GM19351 (cell line): ENCODE results near the gene TMEM170B.

Experiments used
- ATAC-seq: cut with Tn5 transposase; IDR thresholded peaks from one replicate; pipeline ENCODE4 v1.9.1; 2021; ENCODE audit warnings: mild to moderate bottlenecking, moderate library complexity; ENCODE audit not compliant: unreplicated experiment

The TMEM170B gene

DNA sequence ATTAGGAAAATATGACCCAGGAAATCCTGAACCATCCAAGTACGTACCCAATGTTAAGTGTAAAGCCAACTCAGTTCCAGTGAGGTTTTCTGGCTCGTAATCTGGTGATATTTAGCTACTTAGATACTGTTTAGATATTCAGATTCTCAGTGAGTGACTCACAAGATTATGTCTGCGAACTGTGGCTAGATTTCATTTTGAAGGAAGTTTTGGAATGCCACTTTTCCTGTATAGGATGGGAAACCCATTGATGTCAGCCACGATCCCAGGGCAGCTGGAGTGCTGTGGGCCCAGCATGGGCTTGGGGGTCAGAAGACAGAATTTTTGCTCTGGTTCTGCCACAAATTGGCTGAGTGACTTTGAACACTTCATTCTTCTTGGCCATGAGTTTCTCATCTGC, 76.3 kb downstream of the TMEM170B start:
- ATAC-seq, result no peak

DNA sequence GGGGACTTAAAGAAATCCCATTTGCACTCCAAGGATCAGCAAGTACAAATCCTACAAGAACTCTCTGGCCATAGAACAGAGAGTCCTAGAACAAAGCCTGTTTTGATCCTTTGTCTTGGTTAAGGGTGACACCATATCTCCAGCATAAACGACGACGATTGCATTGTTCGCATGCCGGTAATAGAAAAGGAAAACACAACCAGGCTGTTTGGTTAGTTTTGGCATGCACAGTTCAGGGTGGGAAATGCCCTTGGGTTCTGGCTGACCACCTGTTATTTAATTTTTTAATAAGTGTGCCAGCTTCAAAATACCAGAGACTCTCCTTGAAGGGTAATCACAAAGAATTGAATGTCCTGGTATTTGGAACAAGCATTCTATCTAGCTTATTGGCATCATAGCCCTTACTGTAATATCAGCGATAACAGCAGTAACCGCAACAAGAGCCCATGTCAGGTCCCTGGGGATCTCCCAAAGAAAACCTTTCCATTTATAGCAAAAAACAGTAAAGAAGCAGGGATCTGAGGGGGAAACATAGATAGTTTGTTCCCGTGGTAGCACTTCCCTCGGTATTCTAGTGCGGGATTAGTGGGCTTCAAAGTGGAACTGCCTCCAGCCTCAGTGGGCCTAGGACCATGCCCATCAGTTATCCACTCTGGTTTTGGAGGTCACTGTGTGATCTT, 77.1 kb downstream of the TMEM170B start:
- ATAC-seq, result no peak

GRCh38 chr6:11615214-11615602, 77.7 kb downstream of the TMEM170B start:
- ATAC-seq, result no peak

DNA sequence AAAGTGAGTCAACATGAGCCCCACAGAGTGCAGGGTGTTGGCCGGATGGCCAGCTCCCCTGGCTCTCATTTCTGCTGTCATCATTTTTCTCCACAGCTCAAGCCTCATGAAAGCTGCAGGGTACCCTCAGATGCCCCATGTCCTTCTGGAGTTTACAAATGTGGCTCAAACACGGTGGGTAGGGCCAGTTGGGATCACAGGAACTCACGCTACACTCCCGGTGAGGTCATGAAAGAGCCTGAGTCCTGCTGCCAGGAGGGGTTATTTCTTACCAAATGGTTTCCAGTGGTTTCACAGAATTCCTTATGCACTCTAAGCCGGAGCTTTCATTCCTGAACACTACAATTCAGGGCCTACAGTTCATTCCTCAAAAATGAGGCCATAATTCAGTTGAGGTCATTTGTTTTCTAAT, 78.7 kb downstream of the TMEM170B start:
- no peak for ATAC-seq

- no peak for ATAC-seq
Observed at GRCh38 chr6:11618533-11618932, 81.0 kb downstream of the TMEM170B start.

DNA sequence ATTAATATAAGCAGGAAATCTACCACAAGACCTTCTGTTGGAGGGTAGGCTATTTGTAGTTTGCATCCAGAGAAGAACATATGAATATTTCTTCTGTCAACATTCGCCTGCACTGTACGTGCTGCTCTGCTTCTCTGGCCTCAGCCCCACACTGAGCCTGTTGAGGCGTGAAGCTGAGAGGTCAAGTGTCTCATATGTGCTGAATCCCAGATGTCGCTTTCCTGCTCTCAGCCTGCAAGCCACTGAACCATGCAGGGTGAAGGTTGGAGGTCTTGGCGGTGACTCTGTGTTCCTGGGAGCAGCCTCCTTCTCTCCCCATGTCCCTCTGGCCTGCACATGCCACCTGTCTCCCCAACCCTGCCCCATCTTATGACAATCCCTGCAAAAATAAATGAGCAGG, 83.6 kb downstream of the TMEM170B start:
- no peak for ATAC-seq

- ATAC-seq, result no peak
Observed at GRCh38 chr6:11622156-11622555, 84.6 kb downstream of the TMEM170B start.

- no peak for ATAC-seq
Observed at GRCh38 chr6:11623272-11623671, 85.7 kb downstream of the TMEM170B start.

DNA sequence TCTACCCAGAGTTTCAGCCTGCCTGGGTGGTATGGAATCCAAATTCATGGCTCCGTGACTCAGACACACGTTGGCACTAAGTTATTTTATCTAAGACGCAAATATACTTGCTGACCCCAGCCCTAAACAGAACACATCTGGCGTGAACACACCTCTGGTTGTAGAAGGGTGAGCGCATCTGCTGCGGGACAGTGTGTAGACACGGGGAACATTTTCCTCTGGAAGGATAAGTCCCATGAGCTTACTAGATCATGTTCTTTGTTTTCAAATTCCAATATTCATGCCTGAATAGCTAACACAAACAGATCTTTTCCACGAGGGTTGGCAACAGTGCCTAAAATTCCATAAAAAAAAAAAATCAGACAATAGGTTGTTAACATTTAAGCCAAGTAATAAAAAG, 87.8 kb downstream of the TMEM170B start:
- ATAC-seq, result no peak

DNA sequence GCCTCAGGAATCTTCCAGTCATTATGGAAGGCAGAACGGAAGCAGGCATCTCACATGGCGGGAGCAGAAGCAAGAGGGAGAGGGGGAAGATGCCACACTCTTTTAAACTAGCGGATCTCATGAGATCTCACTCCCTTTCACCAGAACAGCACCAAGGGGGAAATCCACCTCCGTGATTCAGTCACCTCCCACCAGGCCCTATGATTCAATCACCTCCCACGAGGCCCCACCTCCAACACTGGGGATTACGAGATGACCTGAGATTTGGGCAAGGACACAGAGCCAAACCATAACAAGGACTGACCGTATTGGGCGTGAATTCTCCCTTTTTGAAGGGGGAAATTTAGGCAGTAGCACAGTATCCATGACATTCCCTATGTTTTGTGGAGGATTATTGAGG, 88.8 kb downstream of the TMEM170B start:
- no peak for ATAC-seq

DNA sequence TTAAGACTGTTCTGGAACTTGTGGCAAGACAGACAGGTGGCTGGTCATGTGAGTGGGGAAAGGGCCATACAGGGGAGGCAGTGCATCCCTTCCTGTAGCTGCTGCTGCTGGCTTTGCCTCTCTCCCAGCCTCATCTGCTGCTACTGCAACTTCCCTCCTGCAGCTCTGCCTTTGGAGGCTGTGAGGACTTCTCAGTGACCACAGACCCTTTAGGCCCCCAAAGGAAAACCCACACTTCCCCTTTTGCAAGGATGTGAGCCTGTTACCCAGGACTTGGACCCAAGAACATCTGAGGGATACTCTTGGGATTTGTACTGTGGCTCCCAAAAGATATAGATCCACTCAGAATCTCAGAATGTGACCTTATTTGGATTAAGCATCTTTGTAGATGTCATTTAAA, 91.0 kb downstream of the TMEM170B start:
- ATAC-seq, result no peak

DNA sequence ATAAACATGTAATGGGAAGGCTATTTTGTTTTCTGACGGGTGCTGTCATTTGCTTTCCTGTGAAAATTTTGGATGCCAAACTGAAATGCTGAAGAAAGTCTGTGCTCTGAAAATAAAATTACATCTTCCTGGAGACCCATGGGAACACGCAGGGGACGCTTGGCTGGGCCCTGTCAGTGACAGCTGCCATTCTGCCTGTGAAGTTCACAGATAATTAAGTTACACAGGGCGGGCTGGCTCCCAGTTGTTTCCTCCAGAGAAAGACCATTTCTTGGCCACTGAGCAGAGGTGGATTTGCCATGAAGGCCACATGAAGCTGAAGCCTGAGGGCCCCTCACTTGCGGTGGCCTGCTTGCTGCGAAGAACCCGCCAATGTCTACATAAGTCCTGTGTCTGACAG, 93.5 kb downstream of the TMEM170B start:
- no peak for ATAC-seq

DNA sequence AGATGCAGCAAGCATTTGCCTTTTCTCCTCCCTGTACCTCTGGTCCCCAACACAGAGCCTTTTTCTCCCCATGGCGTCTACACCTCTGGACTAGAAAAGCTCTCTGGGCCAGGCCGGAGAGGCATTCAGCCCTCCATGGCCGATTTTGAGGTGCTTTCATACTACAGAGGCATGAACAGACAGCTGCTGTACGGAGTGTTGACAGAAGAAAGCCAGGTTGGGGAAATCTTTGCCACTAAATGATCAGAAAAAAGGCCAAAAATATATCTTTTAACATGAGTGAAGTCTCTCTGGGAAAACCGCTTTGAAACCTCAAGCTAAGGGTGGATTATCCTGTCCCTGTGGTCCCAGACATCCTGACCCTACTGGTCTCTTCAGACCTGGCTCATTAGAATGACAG, 94.0 kb downstream of the TMEM170B start:
- no peak for ATAC-seq

DNA sequence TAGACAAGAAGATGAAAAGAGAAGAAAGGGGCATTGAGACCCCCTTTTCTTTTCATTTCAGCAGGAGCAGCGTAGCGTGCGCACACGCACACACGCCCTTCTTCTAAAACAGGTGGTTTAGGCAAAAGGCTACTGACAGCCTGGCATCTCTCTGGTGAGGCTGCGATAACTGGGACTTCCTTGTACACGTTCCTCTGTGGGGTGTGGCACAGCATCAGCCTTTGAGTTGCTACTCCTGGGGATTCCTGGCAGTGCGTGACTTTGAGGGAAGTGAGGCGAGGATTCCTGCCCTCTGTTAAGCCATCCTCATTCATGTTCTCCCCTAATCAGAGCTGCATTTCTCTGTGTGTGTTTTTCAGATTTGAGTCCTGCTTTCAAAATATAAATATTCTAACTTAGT, 94.7 kb downstream of the TMEM170B start:
- no peak for ATAC-seq

GRCh38 chr6:11632795-11633511, 95.4 kb downstream of the TMEM170B start:
- no peak for ATAC-seq
